NOMO-1 treated with dmso at 0.1 percent for 144 hours (cell line): ENCODE results near the gene ARSG.
A peak's percentile ranks its signal among the peaks of the same experiment; 100 is the strongest.
"Not testable (repeated sequence)": the region's sequence is repeated elsewhere in the genome, so short reads cannot be mapped to it uniquely, and the experiment has no call there.

Source experiments
- DNase-seq: peaks from one replicate; lab custom pipeline; 2025; ENCODE audit not compliant: unreplicated experiment; lab: John Stamatoyannopoulos, UW

ARSG gene

DNA sequence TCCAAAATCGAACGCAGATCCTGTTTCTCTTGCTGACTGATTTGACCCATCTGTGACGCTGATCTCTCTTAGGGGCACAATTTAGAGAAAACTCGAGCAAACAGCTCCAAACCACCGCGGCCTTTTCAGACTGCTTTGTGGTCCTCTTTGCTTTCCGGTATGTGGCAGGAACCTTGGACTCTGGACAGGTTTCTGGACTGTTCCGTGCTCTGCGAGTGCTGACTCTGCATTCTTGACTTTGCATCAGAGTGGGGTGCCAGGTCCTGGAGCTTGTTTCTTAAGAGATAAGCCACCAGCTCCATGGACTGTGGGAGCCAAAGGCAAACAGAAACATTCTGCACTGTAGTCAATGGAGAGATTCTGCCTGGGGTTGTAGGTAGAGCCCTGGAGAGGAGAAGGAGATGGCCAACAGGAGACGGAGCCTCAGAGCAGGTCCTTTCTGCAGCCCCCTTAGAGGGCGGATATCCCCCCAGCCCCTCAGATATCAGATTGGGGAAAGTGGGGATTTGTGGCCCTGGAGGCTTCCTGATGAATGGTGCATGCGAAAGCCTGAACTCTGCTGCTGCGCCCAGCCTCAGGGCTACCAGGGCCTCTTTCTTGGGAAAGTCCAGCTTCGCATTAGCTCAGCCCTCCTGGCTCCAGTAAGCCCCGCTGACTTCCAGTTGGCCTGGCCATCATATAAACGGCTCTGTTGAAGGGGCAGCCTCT lies 100.4 kb downstream of the ARSG start:
- DNase-seq = no peak

- DNase-seq = no peak
Observed at GRCh38 chr17:68394608-68395331, 103.5 kb downstream of the ARSG start.

GRCh38 chr17:68396226-68397107 lies 105.2 kb downstream of the ARSG start:
- DNase-seq = no peak

- DNase-seq = no peak
Observed at GRCh38 chr17:68397108-68397536, 105.8 kb downstream of the ARSG start.

DNA sequence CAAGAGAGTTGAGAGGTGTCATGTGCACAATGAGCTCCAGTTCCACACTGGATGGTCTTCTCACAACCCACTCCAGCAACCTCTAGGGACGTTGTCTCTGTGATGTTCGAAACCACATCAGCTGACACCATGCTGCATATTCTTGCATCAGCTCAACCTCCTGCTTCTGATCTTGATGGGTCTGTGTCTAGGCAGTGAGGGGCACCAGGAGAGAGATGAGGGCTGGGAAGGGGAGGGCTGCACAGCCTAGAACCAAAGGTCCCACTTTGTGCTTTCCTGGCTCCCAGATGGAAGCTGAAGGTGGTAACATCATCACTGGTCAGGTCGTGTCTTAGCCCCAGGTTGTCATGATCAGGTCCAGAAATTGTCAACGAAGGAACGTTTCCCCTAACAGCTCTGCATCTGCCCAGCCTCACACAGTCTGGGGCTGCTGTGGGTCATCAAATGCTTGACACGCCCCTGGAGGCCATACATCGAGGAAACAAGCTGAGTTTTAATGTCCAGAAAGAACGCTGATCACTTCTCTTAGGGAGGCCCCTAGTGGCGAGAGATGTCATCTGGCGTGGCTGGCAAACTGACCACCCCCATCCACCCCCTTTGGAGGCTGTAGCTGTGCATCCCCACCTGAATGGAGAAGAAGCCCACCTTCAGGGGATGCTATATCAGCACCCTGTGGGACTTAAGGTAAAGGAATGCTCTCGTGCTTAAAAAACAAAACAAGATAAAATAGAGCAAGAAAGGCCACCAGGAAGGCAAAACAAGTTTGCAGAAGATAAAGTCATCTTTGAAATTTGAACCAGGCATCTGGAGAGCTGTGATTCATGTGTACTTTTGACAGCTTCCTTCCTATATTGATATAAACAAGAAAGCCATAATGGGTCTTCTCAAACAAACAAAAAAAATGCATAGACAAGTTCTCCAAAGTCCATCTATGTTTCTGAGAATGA lies 107.7 kb downstream of the ARSG start:
- DNase-seq = peak; percentile 24

- DNase-seq = peak; percentile 24
Observed at GRCh38 chr17:68399638-68400403, 108.5 kb downstream of the ARSG start.

DNA sequence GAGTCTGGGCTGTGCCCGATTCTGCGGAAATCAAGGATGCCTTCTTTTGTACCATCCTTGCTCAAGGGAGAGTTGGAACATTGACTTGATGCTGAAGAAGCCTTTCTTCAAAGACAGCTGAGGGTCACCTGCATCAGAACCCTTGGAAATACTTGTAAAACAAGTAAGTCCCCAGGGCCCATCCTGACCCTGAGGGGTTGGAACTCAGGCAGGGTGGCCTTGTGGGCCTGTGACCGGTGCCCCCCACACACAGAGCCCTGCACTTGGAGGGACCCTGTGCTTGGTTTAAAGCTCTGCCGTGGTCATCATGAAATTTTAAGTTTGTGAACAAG lies 109.1 kb downstream of the ARSG start:
- no peak for DNase-seq

GRCh38 chr17:68401288-68401687 lies 110.0 kb downstream of the ARSG start:
- no peak for DNase-seq

DNA sequence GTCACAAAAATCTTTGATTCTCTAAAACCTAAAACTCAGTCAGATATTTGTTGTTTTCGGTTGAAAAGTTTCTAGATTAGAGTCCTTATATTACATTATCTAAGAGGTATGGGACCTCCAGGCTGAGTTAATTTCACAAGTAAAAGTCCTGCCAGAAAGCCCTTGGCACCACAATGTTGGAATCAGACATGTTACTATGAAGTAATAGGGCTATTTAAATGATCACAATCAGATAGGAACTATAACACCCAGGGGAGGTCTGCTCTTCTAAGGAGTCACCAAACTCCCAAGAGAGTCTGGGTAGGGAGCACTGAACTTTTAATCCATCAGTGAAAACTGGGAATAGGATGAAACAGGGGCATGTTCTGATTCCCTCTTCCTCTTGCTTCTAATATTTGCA lies 111.8 kb downstream of the ARSG start:
- no peak for DNase-seq

DNA sequence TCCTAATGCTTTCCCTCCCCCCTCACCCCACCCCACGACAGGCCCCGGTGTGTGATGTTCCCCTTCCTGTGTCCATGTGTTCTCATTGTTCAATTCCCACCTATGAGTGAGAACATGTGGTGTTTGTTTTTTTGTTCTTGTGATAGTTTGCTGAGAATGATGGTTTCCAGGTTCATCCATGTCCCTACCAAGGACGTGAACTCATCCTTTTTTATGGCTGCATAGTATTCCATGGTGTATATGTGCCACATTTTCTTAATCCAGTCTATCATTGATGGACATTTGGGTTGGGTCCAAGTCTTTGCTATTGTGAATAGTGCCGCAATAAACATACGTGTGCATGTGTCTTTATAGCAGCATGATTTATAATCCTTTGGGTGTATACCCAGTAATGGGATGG lies 112.5 kb downstream of the ARSG start:
- DNase-seq = not testable (repeated sequence)

DNA sequence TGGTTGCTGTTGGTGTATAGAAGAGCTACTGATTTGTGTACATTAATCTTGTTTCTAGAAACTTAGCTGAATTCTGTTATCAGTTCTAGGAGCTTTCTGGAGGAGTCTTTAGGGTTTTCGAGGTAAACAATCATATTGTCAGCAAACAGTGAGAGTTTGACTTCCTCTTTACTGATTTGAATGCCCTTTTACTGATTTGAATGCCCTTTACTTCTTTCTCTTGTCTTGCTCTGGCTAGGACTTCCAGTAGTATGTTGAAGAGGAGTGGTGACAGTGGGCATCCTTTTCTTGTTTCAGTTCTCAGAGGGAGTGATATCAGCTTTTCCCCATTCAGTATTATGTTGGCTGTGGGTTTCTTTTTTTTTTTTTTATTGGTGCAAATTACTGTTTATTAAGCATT lies 116.4 kb downstream of the ARSG start:
- DNase-seq = not testable (repeated sequence)

DNA sequence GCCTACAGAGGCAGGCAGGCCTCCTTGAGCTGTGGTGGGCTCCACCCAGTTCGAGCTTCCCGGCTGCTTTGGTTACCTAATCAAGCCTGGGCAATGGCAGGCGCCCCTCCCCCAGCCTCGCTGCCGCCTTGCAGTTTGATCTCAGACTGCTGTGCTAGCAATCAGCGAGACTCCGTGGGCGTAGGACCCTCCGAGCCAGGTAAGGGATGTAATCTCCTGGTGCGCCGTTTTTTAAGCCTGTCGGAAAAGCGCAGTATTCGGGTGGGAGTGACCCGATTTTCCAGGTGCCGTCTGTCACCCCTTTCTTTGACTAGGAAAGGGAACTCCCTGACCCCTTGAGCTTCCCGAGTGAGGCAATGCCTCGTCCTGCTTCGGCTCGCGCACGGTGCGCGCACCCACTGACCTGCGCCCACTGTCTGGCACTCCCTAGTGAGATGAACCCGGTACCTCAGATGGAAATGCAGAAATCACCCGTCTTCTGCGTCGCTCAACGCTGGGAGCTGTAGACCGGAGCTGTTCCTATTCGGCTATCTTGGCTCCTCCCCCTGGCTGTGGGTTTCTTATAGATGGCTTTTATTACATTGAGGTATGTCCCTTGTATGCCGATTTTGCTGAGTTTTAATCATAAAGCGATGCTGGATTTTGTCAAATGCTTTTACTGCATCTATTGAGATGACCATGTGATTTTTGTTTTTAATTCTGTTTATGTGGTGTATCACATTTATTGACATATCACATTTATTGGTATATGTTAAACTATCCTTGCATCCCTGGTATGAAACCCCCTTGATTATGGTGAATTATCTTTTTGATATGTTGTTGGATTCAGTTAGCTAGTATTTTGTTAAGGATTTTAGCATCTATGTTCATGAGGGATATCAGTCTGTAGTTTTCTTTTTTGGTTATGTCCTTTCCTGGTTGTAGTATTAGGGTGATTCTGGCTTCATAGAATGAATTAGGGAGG lies 122.6 kb downstream of the ARSG start:
- peak; percentile 56 for DNase-seq

DNA sequence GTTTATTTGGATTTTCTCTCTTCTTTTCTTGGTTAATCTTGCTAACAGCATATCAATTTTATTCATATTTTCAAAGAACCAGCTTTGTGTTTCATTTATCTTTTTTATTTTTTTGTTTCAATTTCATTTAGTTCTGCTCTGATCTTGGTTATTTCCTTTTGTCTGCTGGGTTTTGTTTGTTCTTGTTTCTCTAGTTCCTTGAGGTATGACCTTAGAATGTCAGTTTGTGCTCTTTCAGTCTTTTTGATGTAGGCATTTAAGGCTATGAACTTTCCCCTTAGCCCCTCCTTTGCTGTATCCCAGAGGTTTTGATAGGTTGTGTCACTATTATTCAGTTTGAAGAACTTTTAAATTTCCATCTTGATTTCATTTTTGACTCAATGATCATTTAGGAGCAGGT lies 123.6 kb downstream of the ARSG start:
- DNase-seq = not testable (repeated sequence)

DNA sequence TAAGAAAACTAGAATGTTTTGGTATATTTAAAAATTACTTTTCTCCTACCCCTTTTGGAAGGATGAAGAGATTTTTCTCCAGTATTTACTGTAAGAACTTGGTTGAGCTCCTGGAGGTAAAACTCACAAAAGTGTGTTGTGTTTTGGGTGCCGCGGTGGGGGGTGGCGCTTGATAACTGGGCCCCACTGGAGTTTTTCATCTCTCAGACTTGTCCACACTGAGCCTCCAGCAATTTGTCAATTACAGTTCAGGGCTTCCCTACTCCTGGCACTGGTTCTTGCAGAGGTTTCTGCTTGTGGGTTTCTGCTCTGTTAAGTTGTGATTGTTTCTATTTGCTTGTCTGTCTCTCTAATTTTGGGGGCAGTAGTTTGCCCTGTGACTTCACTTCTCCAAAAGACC lies 126.0 kb downstream of the ARSG start:
- no peak for DNase-seq

- no peak for DNase-seq
Observed at GRCh38 chr17:68418876-68419275, 127.6 kb downstream of the ARSG start.

GRCh38 chr17:68420065-68420464 lies 128.8 kb downstream of the ARSG start:
- DNase-seq = no peak

DNA sequence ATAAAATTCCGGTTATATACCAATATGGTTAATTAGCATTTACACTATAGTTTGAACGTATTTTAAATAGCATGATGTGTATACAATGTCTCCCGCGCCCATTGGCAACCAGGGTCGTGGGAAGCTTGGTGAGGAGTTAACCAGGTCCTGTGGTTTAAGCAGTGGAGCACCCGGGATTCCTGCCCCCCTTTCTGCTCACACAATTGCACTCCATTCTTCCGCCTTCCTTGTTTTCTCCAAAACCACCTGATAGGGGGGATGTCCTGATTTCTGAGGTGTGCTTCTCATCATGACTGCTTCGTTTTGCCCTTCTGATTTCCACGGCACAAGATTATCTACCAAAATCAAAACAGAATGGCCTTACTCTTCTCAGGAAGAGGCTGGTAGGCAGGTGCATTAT lies 130.2 kb downstream of the ARSG start:
- no peak for DNase-seq

- DNase-seq = no peak
Observed at GRCh38 chr17:68422821-68423220, 131.5 kb downstream of the ARSG start.

GRCh38 chr17:68423251-68423650 lies 132.0 kb downstream of the ARSG start:
- DNase-seq = no peak
